NCI-H226 (cell line): Measurements from ENCODE around the gene COMMD10.
"Not testable (repeated sequence)": the region's sequence is repeated elsewhere in the genome, so short reads cannot be mapped to it uniquely, and the experiment has no call there.

Experiments
- DNase-seq: peaks from one replicate; pipeline ENCODE4 v3.0.0-alpha.2; 2015

Gene COMMD10

DNA sequence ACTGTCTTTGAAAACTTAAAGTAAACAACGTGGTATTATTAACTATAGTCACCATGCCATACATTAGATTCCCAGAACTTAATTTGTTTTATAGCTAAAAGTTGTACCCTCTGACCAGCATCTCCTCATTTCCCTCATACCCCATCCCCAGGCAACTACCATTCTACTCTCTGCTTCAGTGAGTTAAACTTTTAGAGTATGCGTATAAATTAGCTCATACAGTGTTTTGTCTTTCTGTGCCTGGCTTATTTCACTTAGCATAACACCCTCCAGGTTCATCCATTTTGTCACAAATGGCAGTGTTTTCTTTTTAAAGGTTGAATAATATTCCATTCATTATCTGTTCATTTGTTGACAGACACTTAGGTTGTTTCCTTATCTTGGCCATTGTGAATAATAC is 14.2 kb downstream of the COMMD10 start:
- no peak for DNase-seq

DNA sequence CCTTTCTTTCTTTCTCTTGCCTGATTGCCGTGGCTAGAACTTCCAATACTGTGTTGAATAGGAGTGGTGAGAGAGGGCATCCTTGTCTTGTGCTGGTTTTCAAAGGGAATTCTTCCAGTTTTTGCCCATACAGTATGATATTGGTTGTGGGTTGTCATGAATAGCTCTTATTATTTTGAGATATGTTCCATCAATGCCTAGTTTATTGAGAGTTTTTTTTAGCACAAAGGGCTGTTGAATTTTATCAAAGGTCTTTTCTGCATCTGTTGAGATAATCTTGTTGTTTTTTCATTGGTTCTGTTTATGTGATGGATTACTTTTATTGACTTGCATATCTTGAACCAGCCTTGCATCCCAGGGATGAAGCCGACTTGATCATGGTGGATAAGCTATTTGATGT is 20.1 kb downstream of the COMMD10 start:
- not testable (repeated sequence) for DNase-seq

DNA sequence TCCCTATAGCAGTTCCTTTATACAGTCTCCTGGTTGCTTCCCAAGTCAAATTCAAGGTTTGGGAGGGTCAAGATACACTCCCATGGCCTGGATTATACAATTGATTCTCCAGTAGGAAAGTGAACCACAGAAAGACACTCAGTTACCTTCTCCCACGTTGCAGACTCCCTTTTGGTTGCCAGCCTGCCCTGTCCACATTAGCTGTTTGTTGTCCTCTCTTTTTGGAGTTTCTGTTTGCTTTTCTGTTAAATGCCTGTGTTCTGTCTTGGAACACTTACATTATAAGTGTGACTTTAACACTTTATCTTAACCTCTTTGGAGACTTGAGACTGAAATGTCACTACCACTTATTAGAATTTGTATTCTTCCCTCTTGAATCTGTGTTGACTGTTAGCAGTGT is 30.3 kb downstream of the COMMD10 start:
- DNase-seq, result no peak

DNA sequence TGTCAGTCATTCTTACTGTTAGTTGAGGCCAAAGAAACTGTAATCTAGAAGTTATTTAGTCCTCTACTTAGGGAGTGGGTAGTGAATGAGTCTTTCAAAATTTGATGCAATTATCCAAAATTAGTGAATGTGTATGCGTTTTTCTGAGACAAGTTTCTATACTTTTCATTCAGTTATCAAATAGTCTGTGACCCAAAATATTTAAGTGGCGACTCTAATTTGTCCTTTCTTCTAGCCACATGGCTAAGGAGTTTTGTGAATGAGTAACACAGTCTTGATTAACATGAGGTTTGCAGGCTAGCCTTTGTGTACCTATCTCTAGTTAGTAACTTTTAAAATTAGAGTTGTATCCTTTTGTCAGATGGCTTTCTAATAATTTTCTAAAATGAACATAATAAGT is 45.6 kb downstream of the COMMD10 start:
- peak; percentile 14 for DNase-seq

DNA sequence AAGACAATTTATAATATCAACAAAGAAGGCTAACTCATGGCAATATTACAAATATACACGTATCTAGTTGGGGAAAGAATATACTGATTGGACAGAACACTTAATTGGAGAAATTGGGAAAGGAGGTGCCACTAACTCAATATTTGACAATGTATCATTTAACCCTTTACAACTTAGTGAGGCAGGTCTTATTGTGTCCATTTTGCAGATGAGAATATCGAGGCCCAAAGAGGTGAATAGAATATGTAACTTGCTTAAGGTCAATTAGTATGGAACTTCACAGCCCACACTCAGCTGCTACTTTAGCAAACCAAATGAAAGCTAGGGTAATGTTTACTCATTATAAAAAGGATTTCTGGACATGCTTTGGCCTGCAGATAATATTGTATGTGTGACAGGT is 46.2 kb downstream of the COMMD10 start:
- DNase-seq, result no peak

DNA sequence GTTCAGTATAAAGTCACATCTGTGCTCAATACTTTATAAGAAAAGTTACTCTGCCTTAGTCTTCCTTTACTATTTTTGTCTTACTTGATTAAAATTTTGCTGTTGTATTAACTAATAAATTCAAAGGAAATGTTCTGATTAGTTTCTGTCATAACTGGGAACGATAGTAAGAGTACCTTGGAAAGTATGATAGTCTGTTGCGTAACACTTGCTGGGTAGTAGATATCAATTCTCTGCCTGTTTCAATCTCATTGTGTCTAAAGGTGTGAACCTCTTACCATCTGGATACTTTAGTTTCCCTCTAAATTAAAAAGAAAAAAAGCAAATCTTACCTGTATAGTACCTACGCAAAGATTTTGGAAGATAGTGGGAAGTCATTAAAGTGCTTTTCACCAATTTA is 48.5 kb downstream of the COMMD10 start:
- no peak for DNase-seq

DNA sequence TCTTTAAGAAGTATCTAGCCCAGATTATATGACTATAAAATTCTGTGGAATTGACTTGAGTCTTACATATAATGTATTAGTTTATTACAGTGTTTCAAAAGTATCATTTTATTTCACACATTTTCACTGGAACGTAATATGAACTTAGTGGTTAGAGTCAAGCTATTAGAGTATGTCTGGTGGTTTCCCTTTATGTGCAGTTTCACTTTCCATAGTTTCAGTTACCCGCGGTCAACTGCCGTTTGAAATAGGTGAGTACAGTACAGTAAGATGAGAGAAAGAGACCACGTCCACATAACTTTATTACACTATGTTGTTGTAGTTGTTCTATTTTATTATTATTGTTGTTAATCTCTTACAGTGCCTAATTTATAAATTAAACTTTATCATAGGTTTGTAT is 50.5 kb downstream of the COMMD10 start:
- no peak for DNase-seq

DNA sequence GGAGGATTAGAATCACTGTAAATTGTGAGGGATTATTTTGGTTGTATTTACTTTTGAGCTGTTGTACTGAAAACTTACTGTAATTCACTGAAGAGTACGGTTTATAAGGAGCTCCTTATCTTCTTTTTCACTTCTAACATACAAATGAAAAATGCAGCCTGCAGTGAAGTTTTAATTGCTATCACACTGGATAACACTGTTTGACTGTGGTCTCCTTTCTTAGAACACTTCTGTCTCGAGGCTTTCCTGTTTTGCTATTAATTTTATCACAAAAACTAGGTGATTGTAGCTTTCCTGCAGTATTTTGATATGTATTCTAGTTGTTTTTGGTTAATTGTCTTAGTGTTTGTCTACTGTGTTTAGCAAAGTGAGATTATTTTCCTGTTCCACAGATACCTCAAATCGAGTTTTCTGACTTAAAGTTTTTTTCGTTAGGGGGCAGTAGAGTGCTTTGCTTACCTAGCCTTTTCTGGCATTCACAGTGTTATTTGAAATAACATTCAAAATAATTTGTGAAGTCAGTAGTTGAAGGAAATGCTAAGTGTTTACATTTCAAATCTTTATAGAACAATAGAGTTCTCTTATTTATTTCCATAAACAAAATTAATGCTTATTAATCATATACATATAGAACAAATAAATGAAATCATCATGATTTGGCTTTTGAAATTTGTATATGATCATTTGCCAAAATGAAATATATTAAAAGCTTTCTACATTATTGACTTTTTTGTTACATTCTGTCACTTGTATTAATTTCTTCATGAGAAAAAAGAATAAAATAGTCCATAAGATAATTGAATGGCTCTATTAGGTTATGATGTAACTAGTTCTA is 52.9 kb downstream of the COMMD10 start:
- peak; percentile 9 for DNase-seq

DNA sequence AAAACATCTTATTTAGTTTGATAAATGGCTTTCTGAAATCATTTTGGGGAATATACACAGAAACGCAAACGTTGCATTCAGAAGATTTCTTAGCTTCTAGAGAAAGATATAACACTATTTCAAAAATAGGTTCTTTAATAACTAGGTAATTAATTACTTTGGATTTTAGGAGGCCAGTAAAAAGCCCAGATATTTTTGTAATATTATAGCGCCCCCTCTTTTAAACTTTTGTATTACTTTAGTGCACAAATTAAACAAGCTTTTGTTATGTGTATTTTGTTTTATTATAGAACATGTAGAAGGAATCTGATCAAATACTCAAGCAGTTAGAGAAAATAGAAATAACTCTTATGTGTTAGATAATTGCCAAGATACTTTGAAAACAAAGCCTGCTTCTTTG is 57.7 kb downstream of the COMMD10 start:
- DNase-seq, result no peak

DNA sequence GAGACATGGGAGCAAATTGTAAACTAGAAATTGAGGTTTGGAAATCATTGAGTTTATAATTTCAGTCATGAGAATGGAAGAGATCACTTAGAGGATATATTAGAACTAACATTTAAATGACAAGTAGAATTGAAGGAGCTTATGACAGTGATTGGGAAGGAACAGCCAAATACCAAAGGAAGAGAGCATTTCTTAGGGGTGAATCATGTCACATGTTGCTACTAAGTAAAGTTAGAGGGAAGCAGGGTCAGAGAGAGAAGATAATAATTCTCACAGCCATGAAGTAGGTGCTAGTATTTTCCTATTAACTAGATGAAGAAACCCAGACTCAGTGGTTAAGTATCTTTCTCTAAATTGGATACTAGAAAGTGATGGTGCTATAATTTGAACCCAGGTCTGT is 59.3 kb downstream of the COMMD10 start:
- DNase-seq, result no peak

DNA sequence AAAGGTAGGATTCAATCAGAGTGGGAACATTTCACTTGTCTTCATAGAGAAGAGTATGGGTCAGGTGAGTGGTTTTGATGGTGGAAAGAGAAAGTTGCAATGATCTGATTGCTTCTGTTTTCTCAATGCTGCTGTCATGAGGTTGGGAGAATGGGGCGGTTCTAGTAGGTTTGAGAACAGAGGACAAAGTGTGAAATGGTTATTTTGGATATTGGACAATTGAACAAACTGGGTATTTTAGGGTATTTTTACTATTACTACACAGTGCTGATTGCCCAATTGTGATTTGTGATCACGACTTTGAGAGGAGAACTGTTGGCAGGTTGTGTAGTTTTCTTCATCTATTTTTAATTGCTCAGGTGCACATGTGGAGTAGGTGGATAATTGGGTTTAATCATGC is 60.2 kb downstream of the COMMD10 start:
- DNase-seq, result no peak

DNA sequence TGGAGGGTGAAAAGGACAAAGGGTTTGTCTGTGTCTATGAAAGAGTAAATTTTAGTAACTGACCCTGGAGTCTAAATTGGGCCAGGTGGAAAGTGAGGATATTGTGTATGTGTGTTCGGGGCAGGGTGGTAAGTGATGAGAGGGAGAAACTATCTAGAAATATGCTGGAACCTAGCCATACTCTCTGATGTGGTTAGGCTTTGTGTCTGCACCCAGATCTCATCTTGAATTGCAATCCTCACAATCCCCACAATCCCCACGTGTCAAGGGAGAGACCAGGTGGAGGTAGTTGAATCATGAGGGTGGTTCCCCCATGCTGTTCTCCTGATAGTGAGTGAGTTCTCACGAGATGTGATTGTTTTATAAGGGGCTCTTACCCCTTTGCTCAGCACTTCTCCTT is 60.6 kb downstream of the COMMD10 start:
- DNase-seq, result no peak

DNA sequence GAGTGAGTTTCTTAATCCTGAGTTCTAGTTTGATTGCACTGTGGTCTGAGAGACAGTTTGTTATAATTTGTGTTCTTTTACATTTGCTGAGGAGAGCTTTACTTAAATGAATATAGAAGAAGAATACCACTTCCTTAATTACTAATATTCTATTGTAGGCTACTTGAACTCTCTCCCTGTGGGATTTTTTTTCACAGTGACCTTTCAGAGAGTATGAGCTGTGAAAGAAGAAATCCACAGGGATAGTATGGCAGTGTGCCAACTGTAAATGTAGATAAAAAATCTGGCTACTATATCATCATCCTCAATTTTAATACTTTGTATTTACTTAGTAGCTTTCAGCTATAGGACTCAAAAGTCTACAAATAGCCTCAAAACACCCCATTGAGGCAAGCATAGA is 67.3 kb downstream of the COMMD10 start:
- DNase-seq, result no peak

DNA sequence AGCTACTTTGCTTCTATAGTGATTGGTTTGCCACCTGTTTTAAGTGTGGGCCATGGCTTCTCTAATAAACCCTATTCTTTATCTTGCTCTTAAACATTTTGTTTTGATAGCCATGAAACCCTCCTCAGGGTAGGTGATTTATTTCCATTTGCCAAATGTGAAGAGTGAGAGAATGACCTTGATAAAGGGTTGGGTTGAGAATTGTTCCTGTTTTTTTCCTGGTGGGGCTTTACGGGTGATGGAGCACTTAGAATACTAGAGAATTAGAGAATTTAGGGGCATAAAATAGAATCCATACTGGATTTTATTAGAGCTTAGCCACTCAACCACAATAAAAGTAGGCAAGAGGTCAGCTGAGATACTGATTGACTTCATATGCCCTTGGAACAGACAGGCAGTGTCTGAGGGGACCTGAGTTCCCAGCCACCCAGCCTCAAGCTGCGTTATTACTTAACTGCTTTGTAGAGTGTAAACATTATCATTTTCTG is 68.9 kb downstream of the COMMD10 start:
- no peak for DNase-seq

DNA sequence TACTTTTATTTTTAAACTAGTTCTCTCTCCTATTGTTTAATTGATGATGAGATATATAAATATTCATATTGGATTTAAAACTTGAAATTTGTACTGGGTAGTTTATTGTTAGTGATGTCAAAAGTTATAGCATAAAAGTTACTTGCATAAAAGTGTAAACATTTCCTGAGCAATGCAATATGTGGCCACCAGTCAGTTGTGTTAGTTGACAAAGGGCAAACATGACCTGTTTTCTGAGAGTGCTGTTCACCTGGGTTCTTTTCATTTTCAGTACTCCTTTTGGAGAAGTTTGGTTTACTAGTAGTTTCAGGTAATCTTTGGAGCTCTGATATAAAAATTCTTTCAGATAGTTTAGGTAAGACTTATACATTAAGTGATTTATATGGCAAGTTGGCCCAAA is 69.4 kb downstream of the COMMD10 start:
- DNase-seq, result no peak

DNA sequence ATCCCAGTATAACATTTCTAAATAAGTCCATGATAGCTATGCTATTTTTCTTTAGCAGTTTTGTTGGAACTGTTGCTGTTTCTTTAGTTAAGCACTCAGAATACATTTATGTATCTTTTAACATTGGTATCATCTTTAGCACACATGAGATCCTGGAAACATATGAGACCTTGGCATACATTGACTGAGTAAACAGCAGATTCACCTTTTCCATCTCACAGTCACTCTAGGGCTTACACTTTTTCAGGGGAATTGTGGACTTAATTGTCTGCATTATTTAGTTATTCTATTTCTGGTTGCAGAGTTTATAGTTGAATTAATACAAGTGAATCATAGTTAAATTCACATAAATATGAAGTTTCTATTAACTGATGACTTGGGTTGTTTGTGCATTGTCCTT is 70.1 kb downstream of the COMMD10 start:
- DNase-seq, result no peak

DNA sequence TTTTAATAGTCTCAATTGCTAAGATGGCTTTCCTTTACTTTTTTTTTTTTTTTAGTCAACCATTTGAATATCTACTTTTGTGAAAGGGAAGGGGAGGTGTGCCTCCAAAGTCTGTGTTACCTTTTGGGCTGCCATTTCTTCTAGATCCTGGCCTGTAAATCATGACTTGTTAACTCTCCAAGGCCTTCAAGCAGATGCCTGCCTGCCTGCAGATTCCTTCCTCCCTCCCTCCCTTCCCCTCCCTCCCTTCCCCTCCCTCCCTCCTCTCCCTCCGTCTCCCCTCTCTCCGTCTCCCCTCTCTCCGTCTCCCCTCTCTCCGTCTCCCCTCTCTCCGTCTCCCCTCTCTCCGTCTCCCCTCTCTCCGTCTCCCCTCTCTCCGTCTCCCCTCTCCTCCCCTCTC is 73.1 kb downstream of the COMMD10 start:
- DNase-seq, result no peak

DNA sequence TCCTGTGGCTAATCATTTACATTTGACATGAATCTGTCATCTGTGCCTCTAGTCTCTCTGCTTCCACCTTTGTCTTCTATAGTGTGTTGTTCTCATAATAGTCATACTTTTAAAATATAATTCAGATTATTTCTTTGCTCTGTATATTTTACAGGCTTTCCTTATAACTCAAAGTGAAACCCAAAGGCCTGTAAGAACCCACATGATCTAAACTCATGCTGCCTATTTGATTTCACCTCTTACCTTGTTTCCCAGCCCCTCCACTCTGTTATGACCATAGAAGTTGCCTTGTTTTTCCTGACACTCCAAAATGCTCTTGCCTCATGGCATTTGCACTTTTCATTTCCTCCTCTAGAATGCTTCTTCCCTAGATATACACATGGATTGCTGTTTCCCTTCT is 74.2 kb downstream of the COMMD10 start:
- DNase-seq, result no peak

DNA sequence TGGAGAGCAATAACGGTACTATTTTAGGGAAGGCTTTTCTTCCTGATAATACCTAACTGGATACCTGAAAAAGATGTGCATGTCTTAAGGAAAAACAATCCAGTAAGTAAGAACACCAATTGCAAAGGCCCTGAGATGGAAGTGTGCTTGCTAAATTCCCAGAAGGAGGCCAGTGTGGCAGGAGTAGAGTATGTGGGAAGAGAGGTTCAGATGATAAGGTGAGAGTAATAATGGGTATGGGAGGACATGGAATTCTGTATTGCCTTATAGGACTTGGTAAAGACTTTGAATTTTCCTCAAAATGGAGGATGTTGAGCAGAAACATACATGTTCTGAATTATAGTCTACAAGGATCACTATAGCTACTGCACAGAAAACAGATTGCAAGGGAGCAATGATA is 89.3 kb downstream of the COMMD10 start:
- no peak for DNase-seq

DNA sequence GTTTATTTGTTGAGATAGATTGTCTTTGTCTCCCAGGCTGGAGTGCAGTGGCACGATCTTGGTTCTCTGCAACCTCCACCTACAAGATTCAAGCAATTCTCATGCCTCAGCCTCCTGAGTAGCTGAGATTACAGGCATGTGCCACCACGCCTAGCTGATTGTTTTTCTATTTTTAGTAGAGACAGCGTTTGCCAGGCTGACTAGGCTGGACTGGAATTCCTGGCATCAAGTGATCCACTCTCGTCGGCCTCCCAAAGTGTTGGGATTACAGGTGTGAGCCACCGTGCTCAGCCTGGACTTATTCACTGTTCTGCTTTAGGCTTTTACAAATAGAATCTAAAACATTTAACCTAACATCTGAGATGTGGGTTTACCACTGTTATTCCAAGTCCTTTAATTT is 91.3 kb downstream of the COMMD10 start:
- no peak for DNase-seq

DNA sequence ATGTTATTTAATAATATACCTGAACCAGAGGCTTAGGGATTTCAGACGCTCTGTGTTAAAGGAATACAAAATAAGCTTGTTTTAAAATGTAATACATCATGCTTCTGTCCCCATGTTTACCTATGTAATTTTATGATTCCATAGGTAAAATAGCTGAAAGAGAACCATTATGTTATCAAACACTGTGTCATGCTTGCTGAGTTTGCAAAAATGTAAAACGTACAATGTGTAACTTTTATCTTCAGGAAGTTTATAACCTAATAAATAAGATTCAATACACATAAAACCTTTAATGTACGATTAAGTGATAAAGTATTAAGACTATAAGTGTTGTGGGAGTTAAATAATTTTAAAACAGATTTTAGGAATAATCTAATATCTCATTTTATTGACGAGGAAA is 94.1 kb downstream of the COMMD10 start:
- DNase-seq, result no peak

DNA sequence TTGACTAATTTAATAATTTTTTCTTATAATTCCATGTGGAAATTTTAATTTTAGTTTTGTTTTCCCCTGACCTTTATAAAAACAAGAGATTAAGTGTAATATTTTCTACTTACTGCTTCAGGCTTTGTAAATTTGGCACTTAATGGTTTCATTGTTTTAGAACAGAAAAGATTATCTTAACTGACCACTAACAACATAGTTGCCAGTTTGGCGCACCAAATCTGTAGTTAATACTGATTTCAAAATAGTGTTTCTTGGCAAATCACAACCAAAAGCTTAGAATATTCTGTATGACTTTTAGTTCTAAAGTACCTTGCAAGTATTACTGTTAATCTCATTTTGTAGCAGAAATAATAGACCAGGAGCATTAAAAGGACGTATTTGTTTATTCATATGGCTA is 124.3 kb downstream of the COMMD10 start:
- no peak for DNase-seq

DNA sequence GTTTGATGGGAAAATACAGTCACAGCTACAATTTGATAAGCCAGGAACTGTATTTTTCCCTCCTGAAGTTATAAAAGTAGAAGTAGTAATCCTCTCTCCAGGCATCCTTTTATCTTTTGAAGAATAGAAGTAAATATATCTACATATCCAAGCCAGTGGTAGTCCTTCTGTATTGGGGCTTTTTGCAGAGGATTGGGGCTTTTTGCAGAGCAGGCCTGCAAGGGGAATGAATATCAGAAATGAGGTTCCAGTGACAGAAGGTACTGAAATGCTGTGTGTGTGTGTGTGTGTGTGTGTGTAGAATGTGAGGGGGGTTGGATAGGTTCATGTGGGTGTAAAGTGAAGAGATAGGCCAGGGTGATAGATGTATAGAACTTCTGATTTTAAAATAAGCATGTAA is 127.4 kb downstream of the COMMD10 start:
- DNase-seq, result no peak

DNA sequence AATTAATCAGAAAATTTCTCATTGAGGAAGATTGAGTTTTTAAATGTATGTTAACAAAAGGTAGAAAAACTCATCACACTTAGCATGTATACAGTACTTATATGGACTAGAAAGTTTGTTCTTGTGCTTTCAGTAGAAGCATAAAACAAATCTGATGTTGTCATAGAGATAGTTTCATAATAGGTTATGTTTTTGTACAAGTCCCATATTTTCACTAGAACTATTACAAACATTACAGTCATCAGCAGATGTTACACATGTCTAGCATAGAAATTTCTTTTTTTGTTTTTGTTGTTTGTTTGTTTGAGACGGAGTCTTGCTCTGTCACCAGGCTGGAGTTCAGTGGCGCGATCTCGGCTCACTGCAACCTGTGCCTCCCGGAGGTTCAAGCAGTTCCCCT is 131.4 kb downstream of the COMMD10 start:
- DNase-seq, result no peak

DNA sequence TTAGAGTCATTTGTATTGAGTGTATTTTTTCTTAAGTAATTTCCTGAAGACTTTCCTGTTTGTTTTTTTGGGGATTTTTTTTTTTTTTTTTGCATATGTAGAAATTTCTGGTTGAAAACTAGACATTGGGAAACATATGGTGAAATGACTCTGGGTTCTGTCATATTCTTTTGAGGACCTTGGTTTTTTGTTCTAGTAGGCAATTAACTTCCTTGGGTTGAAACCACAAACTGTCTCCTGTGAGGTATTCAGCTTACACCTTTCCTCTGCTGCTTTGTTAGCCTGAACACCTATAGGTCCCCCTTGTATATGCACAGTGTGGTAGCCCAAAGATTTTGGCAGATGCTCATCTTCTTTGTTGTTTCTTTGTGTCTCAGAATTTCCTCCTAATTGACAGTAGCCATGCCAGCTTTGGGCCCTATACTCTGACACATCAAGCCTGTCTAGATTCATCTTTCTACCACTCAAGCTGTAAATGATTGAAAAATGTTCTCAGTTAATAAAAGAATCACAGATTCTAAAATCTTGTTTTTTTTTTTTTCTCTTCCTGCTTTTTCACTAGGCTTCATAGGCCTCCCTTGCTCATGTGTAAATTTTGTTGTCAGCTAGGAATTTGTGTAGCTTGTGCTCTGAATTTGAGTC is 140.6 kb downstream of the COMMD10 start:
- DNase-seq, result no peak
